GM12892 (cell line): Measurements from ENCODE around the gene CLDN1.
A peak's percentile ranks its signal among the peaks of the same experiment; 100 is the strongest.

ENCODE experiments used
- DNase-seq: peaks from one replicate; pipeline ENCODE4 v3.0.0; 2011; ENCODE audit not compliant: insufficient read length
- FAIRE-seq: peaks from 2 replicates; lab custom pipeline; 2011; peaks lifted over from hg19 to GRCh38; lab: Jason Lieb, UNC
- POLR2A ChIP-seq: IDR thresholded peaks from 2 replicates; pipeline ENCODE4 v1.6.1; 2011; ENCODE audit warnings: low read depth, low read length, control low read depth
- POLR2AphosphoS5 ChIP-seq: IDR thresholded peaks from 2 replicates; pipeline ENCODE4 v1.6.1; 2011; ENCODE audit warnings: low read depth, low read length, control low read depth
- TAF1 ChIP-seq: IDR thresholded peaks from 2 replicates; pipeline ENCODE4 v1.6.1; 2011; ENCODE audit warnings: low read depth, mild to moderate bottlenecking, control low read depth, low read length, borderline replicate concordance

The CLDN1 gene

GRCh38 chr3:190330936-190331734 is 8.9 kb upstream of the CLDN1 start:
- no peak for TF ChIP-seq TAF1
- no peak for TF ChIP-seq POLR2AphosphoS5
- no peak for TF ChIP-seq POLR2A
- FAIRE-seq = no peak
- DNase-seq = no peak

GRCh38 chr3:190326930-190327329 is 4.7 kb upstream of the CLDN1 start:
- FAIRE-seq (no peak), DNase-seq (no peak)
- TF ChIP-seq TAF1 (no peak), POLR2A (no peak), POLR2AphosphoS5 (no peak)

- FAIRE-seq (no peak), DNase-seq (no peak)
- TF ChIP-seq POLR2AphosphoS5 = no peak
Measured at GRCh38 chr3:190326361-190326760, 4.1 kb upstream of the CLDN1 start.

GRCh38 chr3:190325923-190326322 is 3.7 kb upstream of the CLDN1 start:
- DNase-seq (no peak), FAIRE-seq (no peak)
- TF ChIP-seq POLR2AphosphoS5 (no peak), TAF1 (no peak), POLR2A (no peak)

- no peak for TF ChIP-seq POLR2A
- no peak for TF ChIP-seq TAF1
- TF ChIP-seq POLR2AphosphoS5 = no peak
- FAIRE-seq (peak; percentile 85), DNase-seq (no peak)
Measured at GRCh38 chr3:190323246-190323626, 990 bp upstream of the CLDN1 start.

GRCh38 chr3:190322604-190323245 is 479 bp upstream of the CLDN1 start:
- FAIRE-seq (peak; percentile 71), DNase-seq (no peak)
- no peak for TF ChIP-seq TAF1
- TF ChIP-seq POLR2AphosphoS5 = no peak
- no peak for TF ChIP-seq POLR2A

- FAIRE-seq = no peak
- no peak for TF ChIP-seq TAF1
- TF ChIP-seq POLR2A = no peak
- TF ChIP-seq POLR2AphosphoS5 = no peak
Measured at GRCh38 chr3:190320594-190321362, 1.5 kb downstream of the CLDN1 start.

GRCh38 chr3:190319660-190320059 is 2.6 kb downstream of the CLDN1 start:
- DNase-seq (no peak), FAIRE-seq (no peak)
- TF ChIP-seq POLR2AphosphoS5 (no peak), TAF1 (no peak)

More at GRCh38 chr3:190320594-190321362, 1.5 kb downstream of the CLDN1 start:
- DNase-seq = no peak

- TF ChIP-seq POLR2A = no peak
- no peak for TF ChIP-seq POLR2AphosphoS5
- no peak for TF ChIP-seq TAF1
- FAIRE-seq (peak; percentile 83), DNase-seq (no peak)
Measured at GRCh38 chr3:190318666-190319065, 3.6 kb downstream of the CLDN1 start.

GRCh38 chr3:190314741-190315140 is 7.5 kb downstream of the CLDN1 start:
- DNase-seq (no peak), FAIRE-seq (no peak)
- TF ChIP-seq TAF1 (no peak), POLR2A (no peak), POLR2AphosphoS5 (no peak)

- FAIRE-seq = no peak
- TF ChIP-seq POLR2AphosphoS5 (no peak), TAF1 (no peak), POLR2A (no peak)
- no peak for DNase-seq
Measured at GRCh38 chr3:190309414-190309813, 12.8 kb downstream of the CLDN1 start.

GRCh38 chr3:190308154-190308553 is 14.1 kb downstream of the CLDN1 start:
- DNase-seq = no peak
- TF ChIP-seq POLR2AphosphoS5 (no peak), POLR2A (no peak), TAF1 (no peak)
- peak; percentile 50 for FAIRE-seq
